Activated T-cell treated with anti-CD3 and anti-CD28 coated beads for 4 hours (primary cell): ENCODE measurements around the gene POC1A.
A peak's percentile ranks its signal among the peaks of the same experiment; 100 is the strongest.
"Not testable (repeated sequence)": the region's sequence is repeated elsewhere in the genome, so short reads cannot be mapped to it uniquely, and the experiment has no call there.

Experiments
- DNase-seq: peaks from one replicate; pipeline ENCODE4 v3.0.0-alpha.2; 2020

POC1A gene

GRCh38 chr3:52061121-52061910 is 92.9 kb downstream of the POC1A start:
- DNase-seq: no peak

- no peak for DNase-seq
Observed at GRCh38 chr3:52059781-52060180, 94.4 kb downstream of the POC1A start.

- no peak for DNase-seq
Observed at GRCh38 chr3:52057812-52058495, 96.3 kb downstream of the POC1A start.

- DNase-seq: peak; percentile 99
Observed at GRCh38 chr3:52056968-52057811, 97.0 kb downstream of the POC1A start.

DNA sequence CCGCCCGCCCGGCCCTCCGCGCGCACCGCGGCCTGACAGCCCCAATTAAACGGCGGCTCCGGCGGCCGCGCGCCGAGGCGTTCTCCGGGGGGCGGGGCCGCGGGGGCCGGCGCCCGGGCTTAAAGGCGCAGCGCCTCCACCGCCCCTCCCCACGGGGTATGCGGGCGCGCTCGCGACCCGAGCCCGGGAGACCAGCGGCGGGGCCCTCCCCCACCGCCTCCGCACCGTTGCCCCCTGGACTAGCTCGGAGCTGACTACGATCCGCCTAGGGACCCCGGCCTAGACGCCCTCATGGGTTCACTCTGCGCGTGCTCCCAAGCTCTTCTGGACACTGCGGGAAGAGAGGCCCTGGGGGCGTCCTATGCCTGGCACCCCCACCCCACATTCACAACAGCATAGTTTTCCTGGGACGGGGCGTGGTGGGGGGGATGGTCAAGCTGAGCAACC is 97.7 kb downstream of the POC1A start, which contains the start of gene DUSP7:
DUSP7 (minus strand) TSS at position 51 of the 447 bp plus-strand sequence. CDS start 205 bp downstream, outside the sequence.
- peak; percentile 59 for DNase-seq

DNA sequence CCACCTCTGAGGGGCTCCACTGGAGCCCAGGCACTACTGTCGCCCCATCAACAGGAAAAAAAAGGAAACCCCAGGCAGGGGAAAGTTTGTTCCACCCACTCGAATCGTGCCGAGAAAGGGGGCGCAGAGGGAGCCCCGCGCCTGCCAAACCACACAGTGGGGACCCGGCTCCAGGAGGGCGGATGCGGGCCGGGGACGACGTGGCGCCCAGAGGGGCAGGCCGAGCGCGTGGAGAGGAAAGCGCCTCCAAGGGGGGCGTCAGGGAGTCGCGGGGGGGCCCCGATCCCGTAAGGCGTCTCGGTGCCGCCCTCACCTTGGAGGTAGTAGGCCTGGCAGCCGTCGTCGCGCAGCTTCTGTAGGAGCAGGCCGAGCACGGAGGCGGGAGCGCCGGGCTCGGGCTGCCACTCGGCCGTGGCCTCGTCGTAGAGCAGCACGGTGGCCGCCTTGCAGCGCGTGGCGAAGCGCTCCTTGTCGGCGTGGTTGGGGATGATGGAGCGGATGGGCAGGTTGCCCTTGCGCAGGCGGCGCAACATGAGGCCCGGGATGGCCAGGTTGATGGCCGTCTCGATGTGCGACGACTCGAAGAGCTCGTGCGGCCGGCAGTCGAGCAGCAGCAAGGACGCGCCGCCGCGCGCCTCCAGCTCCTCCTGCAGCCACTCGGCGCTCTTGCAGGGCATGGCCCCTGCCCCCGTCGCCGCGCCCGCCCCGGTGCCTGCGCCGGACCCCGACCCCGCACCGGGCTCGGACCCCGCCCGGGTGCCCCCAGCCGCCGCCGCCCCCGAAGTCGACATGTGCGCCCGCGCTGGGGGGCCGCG is 98.5 kb downstream of the POC1A start:
- DNase-seq: peak; percentile 19

- peak; percentile 10 for DNase-seq
Observed at GRCh38 chr3:52054661-52055511, 99.3 kb downstream of the POC1A start.

- peak; percentile 45 for DNase-seq
Observed at GRCh38 chr3:52053307-52054304, 100.6 kb downstream of the POC1A start.

DNA sequence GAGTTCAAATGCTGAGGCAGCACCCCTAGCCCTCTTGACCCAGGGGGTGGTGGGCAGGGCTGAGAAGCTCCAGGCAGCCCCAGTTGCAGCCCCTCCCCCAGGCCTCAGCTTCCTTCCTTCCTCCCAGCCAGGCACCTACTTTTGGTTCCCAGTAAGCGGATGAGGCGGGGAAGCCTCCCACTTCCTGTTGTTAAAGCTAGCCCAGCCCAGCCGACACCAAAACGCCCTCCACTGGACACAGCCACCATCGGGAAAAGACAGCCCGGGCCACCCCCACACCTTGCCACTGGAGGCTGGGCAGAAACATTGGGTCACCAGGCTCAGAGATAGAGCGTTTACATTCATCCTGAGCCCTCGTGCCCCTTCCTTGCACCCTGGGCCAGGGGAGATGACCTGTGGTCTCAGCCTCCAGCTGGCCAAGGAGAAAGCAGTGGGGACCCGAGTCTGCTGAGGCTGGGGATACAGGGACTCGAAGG is 101.4 kb downstream of the POC1A start:
- DNase-seq: peak; percentile 8

DNA sequence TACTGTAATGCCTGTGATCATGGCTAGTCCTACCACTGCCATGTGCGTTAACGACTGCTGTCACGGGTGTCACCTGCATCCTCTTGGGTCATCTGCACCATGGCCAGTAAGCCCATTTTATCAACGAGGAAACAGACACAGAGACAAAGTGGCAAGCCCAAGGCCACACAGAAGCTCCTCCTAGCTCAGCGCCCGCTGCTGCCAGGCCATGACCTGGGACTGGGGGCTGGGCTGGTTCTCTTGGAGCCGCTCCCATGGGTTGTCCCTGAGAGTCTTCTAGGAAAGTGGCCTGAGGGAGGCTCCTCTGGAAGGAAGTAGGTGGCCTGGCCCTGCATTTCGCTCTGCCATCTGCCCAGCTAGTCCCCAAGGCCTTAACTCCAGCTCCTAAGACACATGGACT is 102.8 kb downstream of the POC1A start:
- no peak for DNase-seq

- no peak for DNase-seq
Observed at GRCh38 chr3:52050571-52050970, 103.7 kb downstream of the POC1A start.

GRCh38 chr3:52049503-52049902 is 104.7 kb downstream of the POC1A start:
- no peak for DNase-seq

GRCh38 chr3:52047295-52047960 is 106.8 kb downstream of the POC1A start:
- DNase-seq: no peak

GRCh38 chr3:52046902-52047239 is 107.4 kb downstream of the POC1A start:
- DNase-seq: no peak

DNA sequence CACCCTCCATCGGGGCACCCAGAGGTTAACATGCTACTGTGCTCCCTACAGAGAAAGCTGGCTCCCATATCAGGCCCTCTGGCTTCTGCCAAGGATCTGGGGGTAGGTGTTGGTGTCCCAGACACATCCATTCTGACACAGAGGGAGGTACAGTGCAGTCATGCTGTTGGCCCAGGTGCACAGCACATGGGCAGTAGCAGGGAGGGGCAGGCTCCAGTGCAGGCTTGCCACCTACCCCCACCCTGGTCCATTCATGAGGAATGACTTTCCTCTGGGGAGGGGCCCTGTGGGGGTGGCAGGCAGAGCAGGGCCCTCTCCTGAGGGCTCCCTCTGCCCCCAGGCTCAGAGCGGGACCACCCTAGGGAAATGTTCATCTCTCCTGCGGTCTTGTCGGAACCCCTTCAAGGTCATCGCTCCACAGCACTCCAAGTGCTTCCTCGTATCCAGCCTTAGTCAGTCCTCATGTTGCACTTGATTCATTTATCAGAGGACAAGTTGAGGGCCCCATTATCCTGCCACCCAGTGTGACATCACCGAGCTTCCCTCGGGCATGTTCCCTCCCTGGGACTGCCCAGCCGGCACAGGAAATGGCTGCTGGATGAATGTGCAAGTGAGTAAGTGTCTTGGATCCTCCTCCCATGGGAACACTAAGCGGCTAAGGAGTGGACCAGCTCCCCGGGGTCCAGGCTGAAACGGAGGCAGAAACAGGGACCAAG is 107.9 kb downstream of the POC1A start:
- DNase-seq: no peak

DNA sequence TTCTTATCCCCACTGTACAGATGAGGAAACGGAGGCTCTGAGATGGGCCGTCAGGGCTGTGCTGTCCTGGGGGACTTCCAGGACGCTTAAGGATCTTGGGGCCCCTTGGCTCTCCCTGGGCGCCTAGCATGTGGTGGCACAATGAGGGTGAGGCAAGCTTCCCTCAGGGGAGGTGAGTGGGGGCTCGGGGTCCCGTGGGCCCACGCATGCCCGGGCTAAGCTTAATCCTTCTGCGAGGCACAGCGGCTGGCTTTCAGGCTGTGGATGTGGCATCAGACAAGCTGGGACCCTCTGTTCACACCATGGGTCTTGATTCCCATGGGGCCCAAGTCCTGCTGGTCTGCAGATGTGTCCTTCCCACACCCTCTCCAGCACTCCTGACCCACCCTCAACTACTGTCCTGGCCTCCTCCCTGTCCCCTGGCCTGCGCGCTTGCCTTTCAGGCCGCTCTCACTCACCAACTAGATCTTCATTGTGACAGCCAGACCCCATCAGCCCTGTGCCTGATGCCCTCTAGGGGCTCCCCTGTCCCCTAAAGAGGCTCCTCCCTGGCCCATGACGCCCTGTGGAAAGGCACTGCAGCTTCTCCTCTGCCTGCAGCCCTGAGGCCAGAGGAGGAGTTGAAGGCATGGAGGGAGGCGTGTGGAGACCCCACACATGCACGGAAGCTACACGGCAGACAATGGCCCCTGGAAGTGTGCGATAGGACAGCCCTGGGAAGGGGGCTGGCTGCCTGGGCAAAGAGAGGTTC is 109.2 kb downstream of the POC1A start:
- no peak for DNase-seq

- DNase-seq: no peak
Observed at GRCh38 chr3:52043750-52044149, 110.5 kb downstream of the POC1A start.

GRCh38 chr3:52043039-52043438 is 111.2 kb downstream of the POC1A start:
- DNase-seq: not testable (repeated sequence)
